Type B pancreatic cell (in vitro differentiated cells): ENCODE measurements around the gene COL6A3. TPM values are rescaled to one million over a fixed set of nuclear protein-coding genes. Genes with fewer than 3 reads are reported as not detected.
"Not testable (repeated sequence)": the region's sequence is repeated elsewhere in the genome, so short reads cannot be mapped to it uniquely, and the experiment has no call there.

Experiments used
- DNase-seq: peaks from one replicate; pipeline ENCODE4 v3.0.0; 2021; ENCODE audit warnings: mixed read lengths; ENCODE audit not compliant: unreplicated experiment; ENCODE audit errors: extremely low spot score
- H3K27ac Mint-ChIP-seq: 2 replicates; pipeline ENCODE4 v1.8.0; 2021; ENCODE audit warnings: mild to moderate bottlenecking, mixed read lengths
- H3K27me3 Mint-ChIP-seq: 2 replicates; pipeline ENCODE4 v1.8.0; 2021; ENCODE audit warnings: mixed read lengths
- H3K36me3 Mint-ChIP-seq: 2 replicates; pipeline ENCODE4 v1.8.0; 2021; ENCODE audit warnings: mixed read lengths
- H3K4me1 Mint-ChIP-seq: one replicate; pipeline ENCODE4 v1.8.0; 2021; ENCODE audit warnings: mixed read lengths; ENCODE audit not compliant: unreplicated experiment
- H3K4me3 Mint-ChIP-seq: 2 replicates; pipeline ENCODE4 v1.8.0; 2021; ENCODE audit warnings: mild to moderate bottlenecking, mixed read lengths
- H3K9me3 Mint-ChIP-seq: 2 replicates; pipeline ENCODE4 v1.8.0; 2021; ENCODE audit warnings: mixed read lengths
- CTCF ChIP-seq: fragments of 200-600 bp; sonication (generic); conservative IDR thresholded peaks from 2 replicates; pipeline ENCODE4 v1.5.0; 2021; ENCODE audit warnings: antibody characterized with exemption, mild to moderate bottlenecking
- total RNA-seq: library from RNA; stranded (reverse); gene quantifications from 2 replicates; pipeline ENCODE4 v1.2.1, GENCODE V29; 2021; ENCODE audit warnings: low replicate concordance

The COL6A3 gene
- total RNA-seq, 1 donor from 2014 or later = 157 TPM

DNA sequence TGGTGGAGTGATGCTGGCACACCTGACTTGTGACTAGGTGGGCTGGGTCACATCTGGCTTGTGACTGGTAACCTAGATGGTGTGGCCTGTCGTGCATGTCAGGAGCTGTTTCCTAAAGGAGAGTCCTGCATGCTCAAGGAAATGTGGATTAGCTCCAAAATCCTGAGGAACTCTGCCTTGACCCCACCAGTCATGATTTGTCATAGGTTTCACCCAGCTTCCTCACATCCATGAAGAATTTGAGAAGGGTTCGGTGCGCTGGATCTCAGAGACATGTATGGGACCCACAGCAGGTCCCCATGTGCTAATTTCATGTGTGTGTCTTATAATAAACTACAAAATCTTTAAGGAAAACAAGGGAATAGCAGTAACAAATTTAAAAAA lies 107.2 kb downstream of the COL6A3 start:
- DNase-seq = no peak
- Mint-ChIP-seq H3K27ac (no peak overlapping the region), H3K36me3 (peaks cover 9% of the 10 kb centered on the region), H3K4me3 (no peak overlapping the region), H3K4me1 (no peaks in the 10 kb centered on the region), H3K9me3 (peaks cover 16% of the 10 kb centered on the region), H3K27me3 (no peaks in the 10 kb centered on the region)
- no peak for TF ChIP-seq CTCF

- H3K27me3 Mint-ChIP-seq = no peaks in the 10 kb centered on the region
- H3K9me3 Mint-ChIP-seq = peaks cover 16% of the 10 kb centered on the region
- no peak for DNase-seq
- H3K36me3 Mint-ChIP-seq = peaks cover 9% of the 10 kb centered on the region
- no peak for TF ChIP-seq CTCF
- H3K4me3 Mint-ChIP-seq = no peak overlapping the region
- no peaks in the 10 kb centered on the region for H3K4me1 Mint-ChIP-seq
- no peak overlapping the region for H3K27ac Mint-ChIP-seq
Observed at GRCh38 chr2:237306083-237306786, 107.7 kb downstream of the COL6A3 start.

- Mint-ChIP-seq H3K4me1 (no peaks in the 10 kb centered on the region), H3K36me3 (peaks cover 9% of the 10 kb centered on the region), H3K27me3 (no peaks in the 10 kb centered on the region), H3K27ac (no peak overlapping the region), H3K9me3 (peaks cover 16% of the 10 kb centered on the region), H3K4me3 (no peak overlapping the region)
- DNase-seq = no peak
- TF ChIP-seq CTCF = no peak
Observed at GRCh38 chr2:237305579-237305978, 108.4 kb downstream of the COL6A3 start.

GRCh38 chr2:237304763-237305514 lies 109.0 kb downstream of the COL6A3 start:
- Mint-ChIP-seq H3K4me1 (peaks cover 2% of the 10 kb centered on the region), H3K27me3 (no peaks in the 10 kb centered on the region), H3K36me3 (peaks cover 9% of the 10 kb centered on the region), H3K9me3 (peaks cover 16% of the 10 kb centered on the region), H3K4me3 (no peak overlapping the region), H3K27ac (no peak overlapping the region)
- TF ChIP-seq CTCF = no peak
- DNase-seq = no peak

GRCh38 chr2:237303244-237303643 lies 110.7 kb downstream of the COL6A3 start:
- Mint-ChIP-seq H3K9me3 (peaks cover 16% of the 10 kb centered on the region), H3K4me1 (peaks cover 13% of the 10 kb centered on the region)
- H3K4me3 Mint-ChIP-seq, H3K27me3 Mint-ChIP-seq, H3K36me3 Mint-ChIP-seq, H3K27ac Mint-ChIP-seq, DNase-seq: not testable (repeated sequence)

DNA sequence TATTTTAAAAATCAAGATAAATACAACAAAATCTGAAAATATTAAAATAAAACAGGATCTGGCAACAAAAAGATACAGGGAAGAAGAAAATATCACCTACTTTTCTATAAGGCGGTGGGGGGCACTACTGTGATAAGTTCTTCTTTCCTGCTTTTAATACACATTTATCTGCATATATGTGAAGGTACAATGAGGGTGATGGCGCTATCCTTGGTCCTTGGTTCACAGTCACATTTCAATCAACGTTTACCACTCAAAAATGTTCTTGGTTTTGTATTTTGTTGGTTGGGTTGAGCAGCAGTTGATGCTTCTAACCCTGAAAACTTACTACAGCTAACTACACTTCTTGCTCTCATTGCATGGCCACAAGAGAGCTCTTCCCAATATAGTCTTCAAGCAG lies 112.4 kb downstream of the COL6A3 start:
- Mint-ChIP-seq H3K27me3 (peaks cover 4% of the 10 kb centered on the region), H3K27ac (no peak overlapping the region), H3K9me3 (peaks cover 16% of the 10 kb centered on the region), H3K4me3 (no peak overlapping the region), H3K36me3 (peaks cover 9% of the 10 kb centered on the region), H3K4me1 (peaks cover 25% of the 10 kb centered on the region)
- no peak for DNase-seq
- TF ChIP-seq CTCF = no peak
